ENCODE data around the gene SBF2.

SBF2 gene

GRCh38 chr11:10275714-10276113, 18.3 kb downstream of the SBF2 start:
- no peak for TF ChIP-seq MAX (IDR thresholded peaks at IDR 0.05; ENCODE audit: low read depth, low read length)
- TF ChIP-seq MYC (IDR thresholded peaks at IDR 0.05; ENCODE audit: low read depth, low read length) = no peak
- TF ChIP-seq CTCF (IDR thresholded peaks at IDR 0.05; ENCODE audit: low read depth, low read length) = no peak
- TF ChIP-seq POLR2A (IDR thresholded peaks at IDR 0.05; ENCODE audit: extremely low read depth, insufficient read length) = no peak
- H3K4me3 ChIP-seq (ENCODE audit: low read depth, low read length) = no peak overlapping the region
- no peak for DNase-seq (ENCODE audit: low read depth)

- DNase-seq (ENCODE audit: low read depth) = no peak
- H3K4me3 ChIP-seq (ENCODE audit: low read depth, low read length) = no peak overlapping the region
- no peak for TF ChIP-seq POLR2A (IDR thresholded peaks at IDR 0.05; ENCODE audit: extremely low read depth, insufficient read length)
- no peak for TF ChIP-seq MAX (IDR thresholded peaks at IDR 0.05; ENCODE audit: low read depth, low read length)
Measured at GRCh38 chr11:10274726-10275125, 19.3 kb downstream of the SBF2 start.

- no peak overlapping the region for H3K4me3 ChIP-seq (ENCODE audit: low read depth, low read length)
Measured at GRCh38 chr11:10273738-10274137, 20.3 kb downstream of the SBF2 start.

GRCh38 chr11:10272132-10272531, 21.9 kb downstream of the SBF2 start:
- DNase-seq (ENCODE audit: low read depth) = no peak

More at GRCh38 chr11:10273738-10274137, 20.3 kb downstream of the SBF2 start:
- no peak for DNase-seq (ENCODE audit: low read depth)
- no peak for TF ChIP-seq CTCF (IDR thresholded peaks at IDR 0.05; ENCODE audit: low read depth, low read length)
- TF ChIP-seq POLR2A (IDR thresholded peaks at IDR 0.05; ENCODE audit: extremely low read depth, insufficient read length) = no peak

GRCh38 chr11:10268746-10269488, 25.1 kb downstream of the SBF2 start:
- no peak overlapping the region for H3K4me3 ChIP-seq (ENCODE audit: low read depth, low read length)
- DNase-seq (ENCODE audit: low read depth) = no peak
- no peak for TF ChIP-seq CTCF (IDR thresholded peaks at IDR 0.05; ENCODE audit: low read depth, low read length)
- no peak for TF ChIP-seq MYC (IDR thresholded peaks at IDR 0.05; ENCODE audit: low read depth, low read length)
- TF ChIP-seq MAX (IDR thresholded peaks at IDR 0.05; ENCODE audit: low read depth, low read length) = no peak
- no peak for TF ChIP-seq POLR2A (IDR thresholded peaks at IDR 0.05; ENCODE audit: extremely low read depth, insufficient read length)

More at GRCh38 chr11:10272132-10272531, 21.9 kb downstream of the SBF2 start:
- TF ChIP-seq MAX (IDR thresholded peaks at IDR 0.05; ENCODE audit: low read depth, low read length) = no peak
- TF ChIP-seq CTCF (IDR thresholded peaks at IDR 0.05; ENCODE audit: low read depth, low read length) = no peak
- no peak for TF ChIP-seq POLR2A (IDR thresholded peaks at IDR 0.05; ENCODE audit: extremely low read depth, insufficient read length)
- no peak for TF ChIP-seq MYC (IDR thresholded peaks at IDR 0.05; ENCODE audit: low read depth, low read length)
- H3K4me3 ChIP-seq (ENCODE audit: low read depth, low read length) = no peak overlapping the region

GRCh38 chr11:10267821-10268220, 26.2 kb downstream of the SBF2 start:
- no peak for TF ChIP-seq MYC (IDR thresholded peaks at IDR 0.05; ENCODE audit: low read depth, low read length)
- no peak for TF ChIP-seq POLR2A (IDR thresholded peaks at IDR 0.05; ENCODE audit: extremely low read depth, insufficient read length)
- no peak for TF ChIP-seq MAX (IDR thresholded peaks at IDR 0.05; ENCODE audit: low read depth, low read length)
- TF ChIP-seq CTCF (IDR thresholded peaks at IDR 0.05; ENCODE audit: low read depth, low read length) = no peak
- DNase-seq (ENCODE audit: low read depth) = no peak
- H3K4me3 ChIP-seq (ENCODE audit: low read depth, low read length) = no peak overlapping the region
